Spleen (tissue), 7 donors: ENCODE measurements around the gene TMIE.

Source experiments
- CTCF ChIP-seq, 11 experiments: fragments of 200-600 bp in 7 of 11; fragments of 450-650 bp in 4 of 11; sonication (generic) in 4 of 11; IDR thresholded peaks in 8 of 11; conservative IDR thresholded peaks in 3 of 11; 1 replicate in 7 of 11; 2 replicates in 4 of 11; pipeline versions ENCODE4 v1.4.0 to v1.8.0; 2016 to 2021; ENCODE audit warnings: antibody characterized with exemption in 11 of 11, inconsistent platforms in 4 of 11, mild to moderate bottlenecking in 1 of 11
- POLR2A ChIP-seq, 3 donors: fragments of 450-650 bp; IDR thresholded peaks; one replicate each; pipeline ENCODE4 v1.5.1; 2017; ENCODE audit warnings: antibody characterized with exemption in 3 of 3, mild to moderate bottlenecking in 1 of 3
- POLR2AphosphoS5 ChIP-seq, 3 donors: sonication (generic); formaldehyde crosslinking; IDR thresholded peaks; one replicate each; pipeline ENCODE4 v1.5.1; 2017; ENCODE audit warnings: antibody characterized with exemption in 3 of 3
- donor health status: DM: no; HTN: no; CAD: no; lungs with moderate emphysema.
- donor health status: DM: no; HTN: no; CAD: no.
- donor health status: DM: no; HTN: no; CAD: no.

DNA sequence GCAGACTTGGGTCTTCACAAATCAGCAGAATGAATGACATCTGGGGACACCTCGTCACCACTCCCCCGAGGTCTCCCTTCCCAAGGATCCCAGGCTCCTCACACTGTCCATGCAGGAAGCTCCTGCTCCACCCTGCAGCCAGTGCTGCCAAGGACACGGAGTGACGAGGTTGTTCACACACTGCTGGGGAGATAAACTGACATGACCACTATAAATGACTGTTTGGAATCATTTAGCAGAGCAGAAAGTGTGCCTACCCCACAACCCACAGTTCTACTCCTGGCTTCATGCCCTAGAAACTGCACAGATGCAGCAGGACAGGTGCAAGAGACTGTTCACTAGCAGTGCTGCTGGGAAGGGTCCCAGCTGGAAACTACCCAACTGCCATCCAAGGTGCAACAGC is 36.1 kb downstream of the TMIE start:
- no peak for TF ChIP-seq CTCF (IDR thresholded peaks at IDR 0.05 in 8 of 11, conservative IDR thresholded peaks at IDR 0.05 in 3 of 11)
- TF ChIP-seq POLR2AphosphoS5 (IDR thresholded peaks at IDR 0.05): no peak
- no peak for TF ChIP-seq POLR2A (IDR thresholded peaks at IDR 0.05)
